ENCODE data around the gene KSR1.

DNA sequence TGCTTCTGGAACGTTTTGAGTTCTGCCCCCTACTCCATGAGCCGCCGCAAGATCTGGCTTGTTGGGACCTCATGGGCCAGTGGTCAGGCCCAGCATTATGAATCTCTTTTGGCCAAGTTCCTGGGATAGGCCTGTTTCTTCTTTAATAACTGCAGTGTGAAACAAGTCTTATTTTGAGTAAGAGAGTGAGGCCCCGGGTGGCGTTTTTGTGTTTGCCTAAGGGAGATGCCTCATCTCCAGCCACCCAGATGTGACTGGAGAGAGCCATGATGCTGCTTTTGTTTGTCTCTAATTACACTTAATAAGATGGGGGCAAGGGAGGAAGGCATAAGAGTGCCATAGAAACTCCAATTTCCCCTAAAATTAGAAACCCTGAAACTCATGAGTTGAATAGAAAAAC, 39.8 kb downstream of the KSR1 start:
- TF ChIP-seq, protein P1, sequence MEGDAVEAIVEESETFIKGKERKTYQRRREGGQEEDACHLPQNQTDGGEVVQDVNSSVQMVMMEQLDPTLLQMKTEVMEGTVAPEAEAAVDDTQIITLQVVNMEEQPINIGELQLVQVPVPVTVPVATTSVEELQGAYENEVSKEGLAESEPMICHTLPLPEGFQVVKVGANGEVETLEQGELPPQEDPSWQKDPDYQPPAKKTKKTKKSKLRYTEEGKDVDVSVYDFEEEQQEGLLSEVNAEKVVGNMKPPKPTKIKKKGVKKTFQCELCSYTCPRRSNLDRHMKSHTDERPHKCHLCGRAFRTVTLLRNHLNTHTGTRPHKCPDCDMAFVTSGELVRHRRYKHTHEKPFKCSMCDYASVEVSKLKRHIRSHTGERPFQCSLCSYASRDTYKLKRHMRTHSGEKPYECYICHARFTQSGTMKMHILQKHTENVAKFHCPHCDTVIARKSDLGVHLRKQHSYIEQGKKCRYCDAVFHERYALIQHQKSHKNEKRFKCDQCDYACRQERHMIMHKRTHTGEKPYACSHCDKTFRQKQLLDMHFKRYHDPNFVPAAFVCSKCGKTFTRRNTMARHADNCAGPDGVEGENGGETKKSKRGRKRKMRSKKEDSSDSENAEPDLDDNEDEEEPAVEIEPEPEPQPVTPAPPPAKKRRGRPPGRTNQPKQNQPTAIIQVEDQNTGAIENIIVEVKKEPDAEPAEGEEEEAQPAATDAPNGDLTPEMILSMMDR (IDR thresholded peaks at IDR 0.05) = no peak
- TF ChIP-seq POLR2A (IDR thresholded peaks at IDR 0.05) = no peak

Measured in testis (tissue), 2 donors.